GM08714 (cell line): ENCODE results near the gene AGPAT2.
"Not testable (repeated sequence)": the region's sequence is repeated elsewhere in the genome, so short reads cannot be mapped to it uniquely, and the experiment has no call there.

Experiments
- H3K4me3 ChIP-seq: fragments of 200-500 bp; sonication (Bioruptor generic); 2 replicates; pipeline ENCODE4 v1.5.1; 2014; ENCODE audit warnings: mild to moderate bottlenecking, low read length, inconsistent platforms
- ZNF274 ChIP-seq: IDR thresholded peaks from 2 replicates; pipeline ENCODE4 v1.6.1; 2012; ENCODE audit warnings: mild to moderate bottlenecking, low read depth, low read length

AGPAT2 gene

GRCh38 chr9:136642439-136642921 lies 44.8 kb downstream of the AGPAT2 start:
- no peak for TF ChIP-seq ZNF274
- H3K4me3 ChIP-seq = no peak overlapping the region

- TF ChIP-seq ZNF274 = no peak
These were observed 46.8 kb downstream of the AGPAT2 start for GRCh38 chr9:136640171-136641111.

GRCh38 chr9:136634904-136635303 lies 52.4 kb downstream of the AGPAT2 start:
- TF ChIP-seq ZNF274 = no peak
- H3K4me3 ChIP-seq = no peak overlapping the region

More at GRCh38 chr9:136640171-136641111, 46.8 kb downstream of the AGPAT2 start:
- no peak overlapping the region for H3K4me3 ChIP-seq

GRCh38 chr9:136632491-136633106 lies 54.7 kb downstream of the AGPAT2 start:
- H3K4me3 ChIP-seq = not testable (repeated sequence)

GRCh38 chr9:136632072-136632471 lies 55.2 kb downstream of the AGPAT2 start:
- H3K4me3 ChIP-seq = not testable (repeated sequence)

GRCh38 chr9:136631038-136632000 lies 55.9 kb downstream of the AGPAT2 start:
- no peak for TF ChIP-seq ZNF274
- no peak overlapping the region for H3K4me3 ChIP-seq

GRCh38 chr9:136630662-136630992 lies 56.6 kb downstream of the AGPAT2 start:
- no peak overlapping the region for H3K4me3 ChIP-seq

GRCh38 chr9:136629879-136630661 lies 57.2 kb downstream of the AGPAT2 start:
- no peak for TF ChIP-seq ZNF274
- H3K4me3 ChIP-seq = no peak overlapping the region

More at GRCh38 chr9:136630662-136630992, 56.6 kb downstream of the AGPAT2 start:
- TF ChIP-seq ZNF274 = no peak

GRCh38 chr9:136629001-136629878 lies 58.0 kb downstream of the AGPAT2 start:
- TF ChIP-seq ZNF274 = no peak
- H3K4me3 ChIP-seq = no peak overlapping the region

GRCh38 chr9:136628268-136628667 lies 59.0 kb downstream of the AGPAT2 start:
- H3K4me3 ChIP-seq = no peak overlapping the region
- no peak for TF ChIP-seq ZNF274

- no peak overlapping the region for H3K4me3 ChIP-seq
- TF ChIP-seq ZNF274 = no peak
These were observed 59.6 kb downstream of the AGPAT2 start for GRCh38 chr9:136627703-136628102.

- no peak for TF ChIP-seq ZNF274
- H3K4me3 ChIP-seq = no peak overlapping the region
These were observed 60.3 kb downstream of the AGPAT2 start for GRCh38 chr9:136626740-136627642.
